Measurements from ENCODE around the gene MAGI2. TPM values are rescaled to one million over a fixed set of nuclear protein-coding genes. Genes with fewer than 3 reads are reported as not detected.

MAGI2 gene
- total RNA-seq, 1 donor from 2014 or later: 13.3 TPM

- H3K4me1 Mint-ChIP-seq (ENCODE audit: unreplicated experiment): no peaks in the 10 kb centered on the region
- H3K4me3 Mint-ChIP-seq: no peak overlapping the region
- no peaks in the 10 kb centered on the region for H3K36me3 Mint-ChIP-seq
- no peaks in the 10 kb centered on the region for H3K27me3 Mint-ChIP-seq
- no peak for DNase-seq (ENCODE audit: extremely low spot score, unreplicated experiment)
- H3K9me3 Mint-ChIP-seq: no peaks in the 10 kb centered on the region
- no peak overlapping the region for H3K27ac Mint-ChIP-seq
- no peak for TF ChIP-seq CTCF (conservative IDR thresholded peaks at IDR 0.05)
Observed at GRCh38 chr7:78649976-78650375, 803.5 kb downstream of the MAGI2 start.

GRCh38 chr7:78649236-78649635 is 804.2 kb downstream of the MAGI2 start:
- Mint-ChIP-seq H3K27me3 (no peaks in the 10 kb centered on the region), H3K27ac (no peak overlapping the region), H3K9me3 (no peaks in the 10 kb centered on the region), H3K4me1 (ENCODE audit: unreplicated experiment) (no peaks in the 10 kb centered on the region), H3K4me3 (no peak overlapping the region), H3K36me3 (no peaks in the 10 kb centered on the region)
- TF ChIP-seq CTCF (conservative IDR thresholded peaks at IDR 0.05): no peak
- no peak for DNase-seq (ENCODE audit: extremely low spot score, unreplicated experiment)

GRCh38 chr7:78642751-78643150 is 810.7 kb downstream of the MAGI2 start:
- H3K36me3 Mint-ChIP-seq: no peaks in the 10 kb centered on the region
- no peak for TF ChIP-seq CTCF (conservative IDR thresholded peaks at IDR 0.05)
- no peaks in the 10 kb centered on the region for H3K4me1 Mint-ChIP-seq (ENCODE audit: unreplicated experiment)
- no peak overlapping the region for H3K27ac Mint-ChIP-seq
- H3K4me3 Mint-ChIP-seq: no peak overlapping the region
- H3K27me3 Mint-ChIP-seq: no peaks in the 10 kb centered on the region
- DNase-seq (ENCODE audit: extremely low spot score, unreplicated experiment): no peak
- H3K9me3 Mint-ChIP-seq: no peaks in the 10 kb centered on the region

- Mint-ChIP-seq H3K4me1 (ENCODE audit: unreplicated experiment) (no peaks in the 10 kb centered on the region), H3K36me3 (no peaks in the 10 kb centered on the region), H3K9me3 (no peaks in the 10 kb centered on the region), H3K27me3 (no peaks in the 10 kb centered on the region), H3K27ac (no peak overlapping the region), H3K4me3 (no peak overlapping the region)
- DNase-seq (ENCODE audit: extremely low spot score, unreplicated experiment): no peak
- no peak for TF ChIP-seq CTCF (conservative IDR thresholded peaks at IDR 0.05)
Observed at GRCh38 chr7:78638364-78638763, 815.1 kb downstream of the MAGI2 start.

- H3K27me3 Mint-ChIP-seq: no peaks in the 10 kb centered on the region
- H3K9me3 Mint-ChIP-seq: no peaks in the 10 kb centered on the region
- no peak overlapping the region for H3K4me3 Mint-ChIP-seq
- H3K36me3 Mint-ChIP-seq: no peaks in the 10 kb centered on the region
- DNase-seq (ENCODE audit: extremely low spot score, unreplicated experiment): no peak
- H3K27ac Mint-ChIP-seq: no peak overlapping the region
- TF ChIP-seq CTCF (conservative IDR thresholded peaks at IDR 0.05): no peak
- H3K4me1 Mint-ChIP-seq (ENCODE audit: unreplicated experiment): no peaks in the 10 kb centered on the region
Observed at GRCh38 chr7:78636727-78637126, 816.7 kb downstream of the MAGI2 start.
